ENCODE measurements around the gene SLC9A4.

Gene SLC9A4

DNA sequence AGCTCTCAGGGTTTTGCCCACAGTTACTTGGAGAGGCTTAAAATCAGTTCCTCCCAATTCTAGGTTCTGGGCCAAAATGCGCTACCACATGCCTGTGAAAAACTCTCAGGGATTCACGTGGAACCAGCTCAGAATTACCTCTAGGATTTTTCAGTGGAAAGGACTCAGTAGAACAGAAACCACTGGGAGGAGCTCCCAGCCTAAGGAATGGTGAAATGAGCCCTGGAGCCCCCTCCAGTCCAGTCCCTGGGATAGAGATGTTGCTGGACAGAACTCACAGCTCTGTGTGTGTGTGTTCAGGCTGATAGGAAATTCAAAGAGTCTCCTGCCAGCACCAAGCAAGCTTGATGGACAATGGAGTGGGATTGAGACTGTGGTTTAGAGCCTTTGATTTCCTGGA lies 21.1 kb upstream of the SLC9A4 start:
- DNase-seq (ENCODE audit: low read depth), result no peak
- H3K4me3 ChIP-seq (ENCODE audit: low read depth, low read length), result no peak overlapping the region

GRCh38 chr2:102453501-102453900 lies 19.5 kb upstream of the SLC9A4 start:
- no peak overlapping the region for H3K4me3 ChIP-seq (ENCODE audit: low read depth, low read length)
- DNase-seq (ENCODE audit: low read depth), result no peak

DNA sequence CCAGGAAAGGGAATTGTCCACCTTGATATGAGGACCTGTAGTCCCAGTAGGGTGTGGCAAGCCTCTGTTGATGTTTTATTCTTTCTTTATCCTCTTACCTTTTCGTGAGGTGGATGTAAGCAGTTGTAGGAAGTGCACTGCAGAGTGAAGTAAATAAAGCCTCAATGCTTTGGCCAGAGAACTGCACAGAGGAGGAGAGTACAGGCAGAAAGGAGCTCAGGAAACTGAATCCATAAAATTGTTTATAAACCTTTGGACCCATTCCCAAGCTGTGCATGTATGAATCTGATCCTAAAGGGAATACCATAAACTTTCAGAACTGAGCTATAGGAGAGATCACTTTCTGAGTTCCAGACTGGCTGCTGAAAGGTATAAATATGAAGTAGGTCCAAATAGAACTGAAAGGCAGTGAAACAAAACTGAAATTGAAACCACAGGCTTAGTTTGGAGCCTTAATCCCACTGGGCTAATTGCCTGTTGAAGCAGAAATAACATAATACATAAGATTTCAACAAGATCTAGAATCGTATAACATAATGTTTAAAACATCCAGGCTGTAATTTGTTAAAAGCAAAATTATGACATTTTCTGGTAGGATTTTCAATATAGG lies 17.9 kb upstream of the SLC9A4 start:
- no peak for DNase-seq (ENCODE audit: low read depth)
- H3K4me3 ChIP-seq (ENCODE audit: low read depth, low read length), result no peak overlapping the region

DNA sequence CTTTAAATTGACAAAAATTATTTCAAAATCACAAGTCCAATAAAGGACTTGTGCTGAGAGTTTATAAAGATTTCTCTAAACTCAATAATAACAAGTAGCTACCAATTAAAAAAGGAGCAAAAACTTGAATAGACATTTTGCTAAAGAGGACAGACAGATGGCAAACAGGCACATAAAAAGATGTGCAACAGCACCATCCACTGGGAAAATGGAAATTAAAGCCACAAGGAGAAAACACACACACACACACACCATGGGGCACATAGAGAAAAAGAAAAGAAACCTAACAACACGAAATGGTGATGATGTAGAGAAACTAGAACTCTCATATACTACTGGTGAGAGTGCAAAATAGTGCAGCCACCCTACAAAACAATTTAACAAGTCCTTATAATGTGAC lies 12.6 kb upstream of the SLC9A4 start:
- DNase-seq (ENCODE audit: low read depth), result no peak

GRCh38 chr2:102461188-102461587 lies 11.8 kb upstream of the SLC9A4 start:
- H3K4me3 ChIP-seq (ENCODE audit: low read depth, low read length), result no peak overlapping the region
- DNase-seq (ENCODE audit: low read depth), result no peak

More for the DNA sequence above, 12.6 kb upstream of the SLC9A4 start:
- no peak overlapping the region for H3K4me3 ChIP-seq (ENCODE audit: low read depth, low read length)

DNA sequence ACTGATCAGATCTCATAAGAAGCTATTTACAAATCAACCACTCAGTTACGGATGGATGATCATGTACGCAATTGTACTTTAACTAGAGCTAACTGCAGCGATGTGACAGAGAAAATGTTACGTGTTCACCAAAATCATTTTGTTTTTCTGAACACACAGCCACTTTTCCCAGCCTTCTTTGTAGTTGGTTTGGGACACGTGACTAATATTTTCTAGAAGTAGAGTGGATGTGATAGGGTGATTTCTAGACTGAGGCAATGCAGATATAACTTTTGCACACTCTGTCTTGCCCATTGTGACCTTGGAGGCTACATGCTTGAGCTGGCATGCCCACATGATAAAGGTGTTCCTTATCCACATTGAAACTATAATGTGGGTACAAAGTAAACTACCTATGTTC lies 9.9 kb upstream of the SLC9A4 start:
- no peak overlapping the region for H3K4me3 ChIP-seq (ENCODE audit: low read depth, low read length)
- no peak for DNase-seq (ENCODE audit: low read depth)

- H3K4me3 ChIP-seq (ENCODE audit: low read depth, low read length), result no peak overlapping the region
- no peak for DNase-seq (ENCODE audit: low read depth)
Measured at GRCh38 chr2:102470168-102470567, 2.9 kb upstream of the SLC9A4 start.

- no peak overlapping the region for H3K4me3 ChIP-seq (ENCODE audit: low read depth, low read length)
- no peak for DNase-seq (ENCODE audit: low read depth)
Measured at GRCh38 chr2:102473631-102474030, 605 bp downstream of the SLC9A4 start.

GRCh38 chr2:102474785-102475184 lies 1.8 kb downstream of the SLC9A4 start:
- no peak overlapping the region for H3K4me3 ChIP-seq (ENCODE audit: low read depth, low read length)
- no peak for DNase-seq (ENCODE audit: low read depth)

GRCh38 chr2:102478686-102479470 lies 5.9 kb downstream of the SLC9A4 start:
- DNase-seq (ENCODE audit: low read depth), result no peak
- no peak overlapping the region for H3K4me3 ChIP-seq (ENCODE audit: low read depth, low read length)

DNA sequence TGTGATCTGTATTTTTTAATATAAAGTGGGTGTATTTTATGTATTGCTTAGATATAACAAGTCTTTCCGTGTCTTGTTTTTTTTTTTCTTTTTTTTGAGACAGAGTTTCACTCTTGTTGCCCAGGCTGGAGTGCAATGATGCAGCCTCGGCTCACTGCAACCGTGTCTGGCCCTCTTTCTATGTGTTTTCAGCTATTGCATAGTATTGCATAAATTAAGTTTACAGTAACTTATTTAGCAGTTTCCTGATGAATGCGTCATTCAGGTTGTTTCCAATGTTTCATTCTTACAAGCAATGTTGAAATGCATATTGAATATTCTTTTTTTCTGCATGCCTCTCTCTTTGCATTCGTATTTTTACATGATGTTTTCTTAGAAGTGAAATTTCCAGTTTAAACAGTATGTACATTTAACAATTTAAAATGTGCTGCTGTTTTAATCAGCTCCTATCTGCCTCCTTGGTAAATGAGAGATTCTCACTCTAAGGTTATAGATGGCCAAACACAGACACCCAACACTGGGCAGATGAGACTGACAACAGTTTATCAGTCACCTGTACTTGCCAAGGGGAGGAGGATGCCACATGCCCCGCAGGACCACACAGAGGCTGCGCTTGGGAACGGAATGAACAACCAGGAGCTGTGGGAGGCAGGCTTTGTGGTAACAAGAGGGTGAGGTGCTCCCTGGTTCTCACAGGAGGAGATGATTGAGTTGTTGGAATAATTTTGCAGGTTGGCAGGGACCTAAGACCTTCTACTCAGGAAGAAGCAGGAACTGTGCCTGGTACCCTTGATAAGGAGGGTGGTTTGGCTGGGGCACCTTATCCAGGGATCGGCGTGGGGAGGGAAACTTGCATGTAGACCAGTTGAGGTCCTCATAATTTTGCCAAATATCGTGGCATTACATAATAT lies 7.5 kb downstream of the SLC9A4 start:
- DNase-seq (ENCODE audit: low read depth), result no peak
- no peak overlapping the region for H3K4me3 ChIP-seq (ENCODE audit: low read depth, low read length)

DNA sequence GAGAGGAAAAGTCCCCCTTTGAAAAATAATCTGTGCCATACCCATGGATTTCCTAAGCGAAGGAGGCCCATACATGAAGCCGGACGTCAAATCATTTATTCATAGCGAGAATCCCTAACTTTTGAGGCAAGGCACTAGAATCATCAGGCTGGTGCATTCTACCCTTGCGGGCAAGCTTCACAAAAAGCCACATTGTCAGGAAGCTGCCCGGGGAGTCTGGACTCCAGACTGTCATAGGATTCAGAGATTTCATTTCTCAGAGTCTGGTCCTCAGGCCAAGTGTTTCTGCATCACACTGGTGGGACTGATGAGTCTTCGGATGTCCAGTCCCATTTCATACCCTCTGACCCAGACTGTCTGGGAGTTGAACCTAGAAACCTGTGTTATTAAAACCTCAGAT lies 8.9 kb downstream of the SLC9A4 start:
- no peak overlapping the region for H3K4me3 ChIP-seq (ENCODE audit: low read depth, low read length)
- DNase-seq (ENCODE audit: low read depth), result no peak

- no peak overlapping the region for H3K4me3 ChIP-seq (ENCODE audit: low read depth, low read length)
- no peak for DNase-seq (ENCODE audit: low read depth)
Measured at GRCh38 chr2:102483086-102483485, 10.1 kb downstream of the SLC9A4 start.

DNA sequence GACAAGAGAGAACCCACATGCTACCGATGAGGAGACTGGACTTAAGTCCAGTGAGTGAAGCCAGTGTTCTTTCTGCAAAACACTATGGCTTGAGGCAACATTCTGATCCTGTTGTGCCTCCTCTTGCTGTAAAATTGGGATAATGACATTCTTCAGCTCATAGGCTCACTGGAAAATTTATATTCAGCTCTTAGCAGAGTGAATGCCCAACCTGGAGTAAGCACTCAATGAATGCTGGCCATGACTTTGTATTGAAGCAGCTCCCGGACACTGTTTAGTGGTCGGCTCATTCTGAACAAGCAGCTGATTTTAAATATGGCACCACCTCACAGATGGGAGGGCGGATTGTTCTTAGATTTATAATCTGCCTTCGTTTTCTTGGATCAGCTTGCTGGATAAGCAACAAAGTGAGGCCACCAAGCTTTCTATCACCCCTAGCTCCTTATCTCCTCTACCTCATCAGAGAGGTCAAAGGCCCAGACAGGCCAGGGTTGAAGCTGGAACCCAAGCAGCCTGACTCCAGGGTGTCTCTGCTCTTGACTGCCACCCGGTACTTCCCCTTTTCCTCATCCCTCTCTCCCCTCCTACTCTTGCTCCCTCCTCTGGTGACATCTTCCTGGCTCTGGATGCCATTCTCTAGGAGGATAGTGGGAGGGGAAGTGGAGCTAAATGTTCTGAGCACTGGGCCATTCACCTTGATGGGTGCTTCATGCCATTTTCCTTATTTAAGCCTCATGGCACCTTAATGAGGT lies 11.5 kb downstream of the SLC9A4 start:
- DNase-seq (ENCODE audit: low read depth), result no peak

GRCh38 chr2:102485147-102485785 lies 12.2 kb downstream of the SLC9A4 start:
- no peak overlapping the region for H3K4me3 ChIP-seq (ENCODE audit: low read depth, low read length)
- no peak for DNase-seq (ENCODE audit: low read depth)

More for the DNA sequence above, 11.5 kb downstream of the SLC9A4 start:
- no peak overlapping the region for H3K4me3 ChIP-seq (ENCODE audit: low read depth, low read length)

DNA sequence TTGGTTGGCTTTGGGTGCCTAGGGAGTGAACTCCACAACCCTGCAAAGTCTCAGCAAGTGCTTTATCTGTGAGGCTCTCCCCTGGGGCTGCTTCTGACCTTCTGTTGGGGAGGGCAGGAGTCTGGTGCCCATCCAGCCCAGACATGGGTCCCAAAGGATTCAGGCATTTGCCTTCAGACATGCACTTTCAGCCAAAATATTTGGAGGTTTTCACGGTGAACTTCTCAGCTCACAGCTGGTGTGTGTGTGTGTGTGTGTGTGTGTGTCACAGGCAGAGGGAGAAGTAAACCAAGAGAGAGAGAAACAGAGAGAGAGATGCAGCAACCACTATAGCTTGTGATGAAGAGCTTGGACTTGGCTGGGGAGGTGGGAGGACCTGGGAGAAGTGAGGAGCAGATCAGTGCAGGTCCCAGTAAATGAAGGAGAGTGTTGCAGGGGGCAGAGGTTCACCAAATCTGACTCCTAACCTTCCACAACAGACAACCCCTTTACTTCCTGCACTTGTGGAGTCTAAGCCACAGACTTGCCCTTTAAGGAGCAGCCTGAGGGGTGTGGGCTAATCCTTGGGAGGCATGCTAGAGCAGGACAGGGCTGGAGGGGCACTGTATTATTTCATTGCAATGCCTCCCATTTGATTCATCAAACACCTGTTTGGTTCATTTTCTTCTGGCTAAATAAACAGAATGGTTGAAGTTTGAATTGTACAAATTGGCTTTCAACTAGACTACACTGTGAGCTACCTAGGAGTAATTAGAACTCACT lies 14.1 kb downstream of the SLC9A4 start:
- no peak overlapping the region for H3K4me3 ChIP-seq (ENCODE audit: low read depth, low read length)
- no peak for DNase-seq (ENCODE audit: low read depth)

- DNase-seq (ENCODE audit: low read depth), result peak; percentile 53
- H3K4me3 ChIP-seq (ENCODE audit: low read depth, low read length), result no peak overlapping the region
Measured at GRCh38 chr2:102487761-102488462, 14.9 kb downstream of the SLC9A4 start.

- DNase-seq (ENCODE audit: low read depth), result no peak
- no peak overlapping the region for H3K4me3 ChIP-seq (ENCODE audit: low read depth, low read length)
Measured at GRCh38 chr2:102489646-102490045, 16.6 kb downstream of the SLC9A4 start.

All from skeletal muscle cell (primary cell).